Endothelial cell (in vitro differentiated cells): ENCODE measurements around the gene TTLL13. TPM values are rescaled to one million over a fixed set of nuclear protein-coding genes. Genes with fewer than 3 reads are reported as not detected.

Source experiments
- DNase-seq: peaks from one replicate; pipeline ENCODE4 v3.0.0; 2021; ENCODE audit warnings: low spot score
- H3K27ac Mint-ChIP-seq: one replicate; pipeline ENCODE4 v1.8.0; 2021; ENCODE audit warnings: mixed read lengths, inconsistent platforms; ENCODE audit not compliant: unreplicated experiment
- H3K27me3 Mint-ChIP-seq: one replicate; pipeline ENCODE4 v1.8.0; 2021; ENCODE audit warnings: mild to moderate bottlenecking, moderate library complexity, mixed read lengths, inconsistent platforms; ENCODE audit not compliant: unreplicated experiment
- H3K36me3 Mint-ChIP-seq: one replicate; pipeline ENCODE4 v1.8.0; 2021; ENCODE audit warnings: mild to moderate bottlenecking, low read depth, mixed read lengths, inconsistent platforms; ENCODE audit not compliant: unreplicated experiment
- H3K4me1 Mint-ChIP-seq: one replicate; pipeline ENCODE4 v1.8.0; 2021; ENCODE audit warnings: mild to moderate bottlenecking, mixed read lengths, inconsistent platforms; ENCODE audit not compliant: unreplicated experiment
- H3K4me3 Mint-ChIP-seq: one replicate; pipeline ENCODE4 v1.8.0; 2021; ENCODE audit warnings: mild to moderate bottlenecking, mixed read lengths, inconsistent platforms; ENCODE audit not compliant: unreplicated experiment
- H3K9me3 Mint-ChIP-seq: one replicate; pipeline ENCODE4 v1.8.0; 2021; ENCODE audit warnings: mixed read lengths, inconsistent platforms; ENCODE audit not compliant: unreplicated experiment
- CTCF ChIP-seq: fragments of 200-600 bp; sonication (generic); IDR thresholded peaks from one replicate; pipeline ENCODE4 v1.5.0; 2021; ENCODE audit warnings: antibody characterized with exemption; ENCODE audit not compliant: unreplicated experiment
- total RNA-seq: library from RNA; stranded (reverse); fragmentation: NEBNext Ultra II Directional; extraction: Animal tissue kit (Norgen Biotek cat#: 25700); gene quantifications from one replicate; pipeline ENCODE4 v1.2.1, GENCODE V29; 2021; ENCODE audit not compliant: unreplicated experiment

The TTLL13 gene
- total RNA-seq, 1 donor from 2014 or later, result not detected

GRCh38 chr15:90261811-90262210 is 12.5 kb downstream of the TTLL13 start:
- peaks cover 22% of the 10 kb centered on the region for H3K4me1 Mint-ChIP-seq
- no peak for DNase-seq

GRCh38 chr15:90262426-90262825 is 13.1 kb downstream of the TTLL13 start:
- Mint-ChIP-seq H3K4me1 (peaks cover 27% of the 10 kb centered on the region), H3K27me3 (peaks cover 12% of the 10 kb centered on the region), H3K27ac (no peak overlapping the region), H3K9me3 (no peaks in the 10 kb centered on the region), H3K4me3 (no peak overlapping the region), H3K36me3 (peaks cover 4% of the 10 kb centered on the region)
- no peak for DNase-seq
- TF ChIP-seq CTCF, result no peak

More at GRCh38 chr15:90261811-90262210, 12.5 kb downstream of the TTLL13 start:
- H3K4me3 Mint-ChIP-seq, result no peak overlapping the region
- no peak overlapping the region for H3K27ac Mint-ChIP-seq
- no peak for TF ChIP-seq CTCF
- peaks cover 12% of the 10 kb centered on the region for H3K27me3 Mint-ChIP-seq
- H3K36me3 Mint-ChIP-seq, result peaks cover 4% of the 10 kb centered on the region
- no peaks in the 10 kb centered on the region for H3K9me3 Mint-ChIP-seq

GRCh38 chr15:90264671-90265070 is 15.3 kb downstream of the TTLL13 start:
- peak overlapping the region; percentile 94 for H3K27ac Mint-ChIP-seq
- no peaks in the 10 kb centered on the region for H3K9me3 Mint-ChIP-seq
- peak overlapping the region; percentile 96 for H3K4me3 Mint-ChIP-seq
- no peak for DNase-seq
- H3K4me1 Mint-ChIP-seq, result peaks cover 40% of the 10 kb centered on the region
- TF ChIP-seq CTCF, result no peak
- peaks cover 4% of the 10 kb centered on the region for H3K36me3 Mint-ChIP-seq
- H3K27me3 Mint-ChIP-seq, result peaks cover 12% of the 10 kb centered on the region

GRCh38 chr15:90265271-90266060 is 16.1 kb downstream of the TTLL13 start, which contains the start of gene NGRN:
Gene NGRN (plus strand): TSS chr15:90265672. CDS start chr15:90265713, 41 bp downstream.
- no peak for TF ChIP-seq CTCF
- H3K4me3 Mint-ChIP-seq, result peak within 1 kb of the TSS; percentile 96
- H3K36me3 Mint-ChIP-seq, result peaks cover 4% of the 10 kb centered on the region
- H3K4me1 Mint-ChIP-seq, result peaks cover 46% of the 10 kb centered on the region
- DNase-seq, result peak; percentile 87
- peak within 1 kb of the TSS; percentile 94 for H3K27ac Mint-ChIP-seq
- H3K27me3 Mint-ChIP-seq, result peaks cover 12% of the 10 kb centered on the region
- H3K9me3 Mint-ChIP-seq, result no peaks in the 10 kb centered on the region

GRCh38 chr15:90266061-90266431 is 16.7 kb downstream of the TTLL13 start:
- TF ChIP-seq CTCF, result no peak
- Mint-ChIP-seq H3K9me3 (no peaks in the 10 kb centered on the region), H3K4me3 (peak overlapping the region; percentile 96), H3K27me3 (peaks cover 12% of the 10 kb centered on the region), H3K36me3 (peaks cover 5% of the 10 kb centered on the region), H3K4me1 (peaks cover 49% of the 10 kb centered on the region), H3K27ac (peak overlapping the region; percentile 94)
- peak; percentile 42 for DNase-seq
